ENCODE data around the gene CACNA1F. TPM values are rescaled to one million over a fixed set of nuclear protein-coding genes. Genes with fewer than 3 reads are reported as not detected.

Gene CACNA1F
- total RNA-seq, 1 experiment from 2014 or later: not detected

DNA sequence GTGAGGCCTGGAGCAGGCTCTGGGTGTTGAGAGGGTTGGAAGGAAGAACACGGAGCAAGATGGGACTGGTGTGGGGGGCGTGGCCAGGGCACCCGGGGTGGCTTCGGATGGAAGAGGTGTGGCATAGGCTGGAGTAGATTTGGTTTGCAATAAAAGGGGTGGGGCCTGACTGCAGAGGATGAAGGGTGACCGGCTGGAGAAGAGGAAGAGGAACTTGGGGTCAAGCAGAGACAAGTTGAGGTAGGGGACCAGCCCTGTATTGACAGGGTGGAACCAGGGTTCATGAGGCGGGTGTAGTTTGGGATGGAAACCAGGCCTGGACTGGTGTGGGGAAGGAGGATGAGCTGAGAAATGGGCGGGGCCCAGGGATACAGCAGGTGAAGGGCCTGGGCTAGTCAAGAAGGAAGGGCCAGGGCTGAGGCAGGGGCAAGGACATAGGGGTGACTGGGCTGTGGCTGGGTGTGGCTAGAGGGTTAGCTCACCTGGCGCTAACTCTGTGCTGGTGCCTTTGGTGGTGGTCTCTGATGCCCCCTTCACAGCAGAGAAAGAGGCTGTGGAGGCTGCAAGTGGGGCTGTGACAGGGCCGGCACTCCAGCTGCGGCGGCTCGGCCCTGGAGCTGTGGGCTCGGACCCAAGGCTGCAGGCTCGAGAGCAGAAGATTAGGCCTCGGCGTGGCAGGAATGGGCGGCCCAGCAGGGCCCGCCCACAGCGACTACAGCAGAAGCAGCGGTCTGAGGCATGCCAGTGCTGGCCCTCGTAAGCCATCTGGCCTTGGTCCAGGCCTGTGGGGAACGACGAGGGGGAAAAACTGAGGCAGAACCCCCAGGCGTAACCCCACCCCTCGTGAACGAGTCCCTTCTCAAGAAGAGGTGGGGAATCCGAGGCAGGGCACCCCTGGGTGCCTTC, 56.5 kb downstream of the CACNA1F start:
- ChIA-PET CTCF (no interaction called here), POLR2A (ENCODE audit: unreplicated experiment) (no interaction called here)
- H3K9me2 ChIP-seq (replicated peaks; ENCODE audit: low read length): no peaks in the 10 kb centered on the region
- no peaks in the 10 kb centered on the region for H3K9me3 ChIP-seq (ENCODE audit: low read length)
- no peaks in the 10 kb centered on the region for H3K27me3 ChIP-seq (ENCODE audit: low read length)
- H3K79me2 ChIP-seq (ENCODE audit: low read length): peaks cover 28% of the 10 kb centered on the region
- intact Hi-C loops (cut with micrococcal nuclease): no loop called here
- BruUV-seq (replicated peaks): no TSS peak
- H3K36me3 ChIP-seq (ENCODE audit: low read depth, low read length): peaks cover 12% of the 10 kb centered on the region
- no peak overlapping the region for H3K4me3 ChIP-seq (ENCODE audit: low read length)
- ATAC-seq (0 out of 2 replicates have a peak, but pooled peaks have one; percentile 6), DNase-seq (no peak)
- no peak overlapping the region for H2AFZ ChIP-seq (ENCODE audit: low read length)
- no peak overlapping the region for H3K27ac ChIP-seq (ENCODE audit: low read length)
- no peaks in the 10 kb centered on the region for H3F3A ChIP-seq (ENCODE audit: low read length, unreplicated experiment)
- H3K9ac ChIP-seq (ENCODE audit: low read length): no peak overlapping the region
- H3K4me1 ChIP-seq (ENCODE audit: insufficient read depth, low read length): peaks cover 8% of the 10 kb centered on the region; the same call in 1 of the 2 replicates
- H4K20me1 ChIP-seq (ENCODE audit: low read length): peaks cover 10% of the 10 kb centered on the region
- H3K4me2 ChIP-seq (ENCODE audit: low read length): no peak overlapping the region
- no peak for TF ChIP-seq EZH2phosphoT487 (IDR thresholded peaks at IDR 0.05; ENCODE audit: borderline replicate concordance, low read length)
- TF ChIP-seq, protein P1, sequence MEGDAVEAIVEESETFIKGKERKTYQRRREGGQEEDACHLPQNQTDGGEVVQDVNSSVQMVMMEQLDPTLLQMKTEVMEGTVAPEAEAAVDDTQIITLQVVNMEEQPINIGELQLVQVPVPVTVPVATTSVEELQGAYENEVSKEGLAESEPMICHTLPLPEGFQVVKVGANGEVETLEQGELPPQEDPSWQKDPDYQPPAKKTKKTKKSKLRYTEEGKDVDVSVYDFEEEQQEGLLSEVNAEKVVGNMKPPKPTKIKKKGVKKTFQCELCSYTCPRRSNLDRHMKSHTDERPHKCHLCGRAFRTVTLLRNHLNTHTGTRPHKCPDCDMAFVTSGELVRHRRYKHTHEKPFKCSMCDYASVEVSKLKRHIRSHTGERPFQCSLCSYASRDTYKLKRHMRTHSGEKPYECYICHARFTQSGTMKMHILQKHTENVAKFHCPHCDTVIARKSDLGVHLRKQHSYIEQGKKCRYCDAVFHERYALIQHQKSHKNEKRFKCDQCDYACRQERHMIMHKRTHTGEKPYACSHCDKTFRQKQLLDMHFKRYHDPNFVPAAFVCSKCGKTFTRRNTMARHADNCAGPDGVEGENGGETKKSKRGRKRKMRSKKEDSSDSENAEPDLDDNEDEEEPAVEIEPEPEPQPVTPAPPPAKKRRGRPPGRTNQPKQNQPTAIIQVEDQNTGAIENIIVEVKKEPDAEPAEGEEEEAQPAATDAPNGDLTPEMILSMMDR (conservative IDR thresholded peaks at IDR 0.05; ENCODE audit: low read depth, low read length): no peak
- TF ChIP-seq EZH2 (IDR thresholded peaks at IDR 0.05; ENCODE audit: low read length, unreplicated experiment): no peak

DNA sequence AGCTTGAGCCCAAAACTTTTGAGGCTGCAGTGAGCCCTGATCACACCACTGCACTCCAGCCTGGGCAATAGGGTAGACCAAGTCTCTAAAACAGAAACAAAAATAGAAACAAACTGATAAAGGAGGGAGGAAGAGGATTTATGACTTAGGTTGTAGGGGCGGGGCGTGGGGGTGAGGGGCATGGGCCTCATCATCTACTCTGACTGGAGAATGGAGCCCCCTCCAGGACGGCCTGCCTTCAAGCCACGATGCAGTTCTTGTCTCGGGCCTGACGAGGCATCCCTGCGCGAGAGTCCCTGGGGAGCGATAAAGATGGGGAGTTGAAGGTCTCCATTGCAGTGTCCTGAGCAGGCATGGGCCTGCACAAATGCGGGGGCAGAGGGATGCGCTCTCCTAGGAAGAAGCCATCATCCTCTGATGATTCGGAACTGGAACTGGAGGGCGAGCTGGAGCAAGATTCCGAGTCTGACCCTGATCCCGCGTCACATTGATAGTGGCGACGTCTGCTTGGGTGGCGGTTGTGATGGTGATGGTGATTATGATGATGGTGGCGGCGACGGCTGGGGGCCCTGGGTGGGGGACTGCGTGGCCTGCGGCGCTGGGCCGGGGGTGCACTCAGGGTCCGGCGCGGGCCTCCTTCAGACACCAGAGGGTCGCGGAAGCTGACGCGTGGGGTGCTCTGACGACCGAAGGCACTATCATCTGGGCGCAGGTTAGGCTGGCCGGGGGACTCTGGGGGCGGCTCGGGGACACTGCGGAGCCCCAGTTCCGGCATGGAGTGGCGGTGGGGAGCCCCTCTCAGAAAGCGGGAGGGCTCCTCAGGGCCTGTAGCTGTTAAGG, 57.5 kb downstream of the CACNA1F start:
- Histone ChIP-seq H3K27ac (ENCODE audit: low read length) (no peak overlapping the region), H3K36me3 (ENCODE audit: low read depth, low read length) (peaks cover 12% of the 10 kb centered on the region), H3K4me2 (ENCODE audit: low read length) (no peak overlapping the region), H3K27me3 (ENCODE audit: low read length) (no peaks in the 10 kb centered on the region), H3K79me2 (ENCODE audit: low read length) (peaks cover 28% of the 10 kb centered on the region), H3K4me1 (ENCODE audit: insufficient read depth, low read length) (peaks cover 8% of the 10 kb centered on the region; the same call in 1 of the 2 replicates), H3K9me3 (ENCODE audit: low read length) (no peaks in the 10 kb centered on the region), H3K9me2 (replicated peaks; ENCODE audit: low read length) (no peaks in the 10 kb centered on the region), H3F3A (ENCODE audit: low read length, unreplicated experiment) (no peaks in the 10 kb centered on the region), H2AFZ (ENCODE audit: low read length) (no peak overlapping the region), H3K4me3 (ENCODE audit: low read length) (no peak overlapping the region), H4K20me1 (ENCODE audit: low read length) (peaks cover 10% of the 10 kb centered on the region), H3K9ac (ENCODE audit: low read length) (no peak overlapping the region)
- DNase-seq (no peak), ATAC-seq (no peak)
- intact Hi-C loops (cut with micrococcal nuclease): no loop called here
- POLR2A ChIA-PET (ENCODE audit: unreplicated experiment): no interaction called here
- TF ChIP-seq EZH2phosphoT487 (IDR thresholded peaks at IDR 0.05; ENCODE audit: borderline replicate concordance, low read length) (no peak), EZH2 (IDR thresholded peaks at IDR 0.05; ENCODE audit: low read length, unreplicated experiment) (no peak)
- TF ChIP-seq, protein P1 (conservative IDR thresholded peaks at IDR 0.05; ENCODE audit: low read depth, low read length): no peak
- no TSS peak for BruUV-seq (replicated peaks)
- CTCF ChIA-PET: no interaction called here
